Heart left ventricle (tissue), 13 donors: Measurements from ENCODE around the gene FOXK1.

ENCODE experiments used
- POLR2A ChIP-seq, 2 donors: fragments of 450-650 bp; IDR thresholded peaks; one replicate each; pipeline ENCODE4 v1.6.1; 2017; ENCODE audit warnings: antibody characterized with exemption in 2 of 2, mild to moderate bottlenecking in 2 of 2, moderate library complexity in 2 of 2
- TF ChIP-seq, protein P1 (sequence below), 12 donors: fragments of 200-600 bp; sonication (generic) in 4 of 12; IDR thresholded peaks; one replicate each; pipeline versions ENCODE4 v1.5.0 to v1.8.0; 2018 to 2022; ENCODE audit warnings: antibody characterized with exemption in 12 of 12, mild to moderate bottlenecking in 5 of 12
- donor health status: ischemic (EF 13 %, LVEDD 7.1; RV severe dilation, severe dysfunction).
- donor health status: DM: no; HTN: yes; CAD: no.
- donor health status: DM: no; HTN: no; CAD: no.
- donor health status: ischemic (EF 25% LVEDD 6.9; RV normal size, moderate dysfunction).
- donor health status: ischemic (EF 25% LVEDD 5.7; RV mildly dilated, moderate dysfunction).
- donor health status: ischemic (EF 35%, LVEDD 5.7; RV mildly dilated, moderate dysfunction).
- donor health status: nonischemic (EF 11% LVEDD 7.7; RV severe dilation, severe dysfunction).
- donor health status: DM: yes; HTN: yes; CAD: no.
- donor health status: PGD.
- donor health status: ischemic (EF 29% LVEDD 5.4; RV normal size, mild dysfunction).
- donor health status: nonischemic (EF 23%, LVEDD 6.1; RV moderate dilation, normal function).

DNA sequence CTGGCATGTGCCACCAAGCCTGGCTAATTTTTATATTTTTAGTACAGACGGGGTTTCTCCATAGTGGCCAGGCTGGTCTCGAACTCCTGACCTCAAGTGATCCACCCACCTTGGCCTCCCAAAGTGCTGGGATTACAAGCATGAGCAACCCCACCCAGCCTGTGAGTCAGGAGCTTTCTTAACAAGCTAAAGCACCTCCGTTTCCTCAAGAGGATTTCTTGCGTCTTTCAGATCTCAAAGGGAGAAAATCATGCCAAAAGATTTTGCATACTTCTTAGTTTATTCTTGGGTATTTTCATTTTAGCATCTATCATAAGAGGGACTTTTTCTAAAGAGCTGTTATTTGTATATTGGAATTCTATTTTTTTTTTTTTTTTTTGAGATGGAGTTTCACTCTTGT lies 47.9 kb upstream of the FOXK1 start:
- TF ChIP-seq, protein P1, sequence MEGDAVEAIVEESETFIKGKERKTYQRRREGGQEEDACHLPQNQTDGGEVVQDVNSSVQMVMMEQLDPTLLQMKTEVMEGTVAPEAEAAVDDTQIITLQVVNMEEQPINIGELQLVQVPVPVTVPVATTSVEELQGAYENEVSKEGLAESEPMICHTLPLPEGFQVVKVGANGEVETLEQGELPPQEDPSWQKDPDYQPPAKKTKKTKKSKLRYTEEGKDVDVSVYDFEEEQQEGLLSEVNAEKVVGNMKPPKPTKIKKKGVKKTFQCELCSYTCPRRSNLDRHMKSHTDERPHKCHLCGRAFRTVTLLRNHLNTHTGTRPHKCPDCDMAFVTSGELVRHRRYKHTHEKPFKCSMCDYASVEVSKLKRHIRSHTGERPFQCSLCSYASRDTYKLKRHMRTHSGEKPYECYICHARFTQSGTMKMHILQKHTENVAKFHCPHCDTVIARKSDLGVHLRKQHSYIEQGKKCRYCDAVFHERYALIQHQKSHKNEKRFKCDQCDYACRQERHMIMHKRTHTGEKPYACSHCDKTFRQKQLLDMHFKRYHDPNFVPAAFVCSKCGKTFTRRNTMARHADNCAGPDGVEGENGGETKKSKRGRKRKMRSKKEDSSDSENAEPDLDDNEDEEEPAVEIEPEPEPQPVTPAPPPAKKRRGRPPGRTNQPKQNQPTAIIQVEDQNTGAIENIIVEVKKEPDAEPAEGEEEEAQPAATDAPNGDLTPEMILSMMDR (IDR thresholded peaks at IDR 0.05) = no peak
- no peak for TF ChIP-seq POLR2A (IDR thresholded peaks at IDR 0.05)
